Measurements from ENCODE around the gene GPC6.

The GPC6 gene

DNA sequence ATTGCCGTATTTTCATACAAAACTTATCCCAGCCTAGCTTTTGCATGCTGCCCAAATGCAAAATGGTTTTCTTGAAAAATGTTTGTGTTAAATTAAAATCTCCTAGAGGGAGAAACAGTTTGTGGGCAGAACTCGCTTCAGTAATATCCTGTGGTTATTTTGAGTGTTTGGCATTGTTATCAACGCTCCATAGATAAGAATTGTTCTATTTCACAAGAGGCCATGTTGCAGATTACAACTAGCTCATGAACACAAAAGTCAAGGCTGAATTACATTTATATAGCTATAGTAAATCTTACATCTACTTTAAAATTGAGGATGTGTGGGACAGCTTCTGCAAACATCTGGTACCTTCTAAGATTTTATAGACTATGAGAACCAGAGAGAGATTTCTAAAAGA, 805.0 kb downstream of the GPC6 start:
- DNase-seq (ENCODE audit: low read depth), result no peak
- TF ChIP-seq POLR2A (IDR thresholded peaks at IDR 0.05; ENCODE audit: extremely low read depth, insufficient read length), result no peak
- no peak for TF ChIP-seq MYC (IDR thresholded peaks at IDR 0.05; ENCODE audit: low read depth, low read length)
- TF ChIP-seq CTCF (IDR thresholded peaks at IDR 0.05; ENCODE audit: low read depth, low read length), result no peak
- TF ChIP-seq, protein P1, sequence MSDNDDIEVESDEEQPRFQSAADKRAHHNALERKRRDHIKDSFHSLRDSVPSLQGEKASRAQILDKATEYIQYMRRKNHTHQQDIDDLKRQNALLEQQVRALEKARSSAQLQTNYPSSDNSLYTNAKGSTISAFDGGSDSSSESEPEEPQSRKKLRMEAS (IDR thresholded peaks at IDR 0.05; ENCODE audit: low read depth, low read length), result no peak
- H3K4me3 ChIP-seq (ENCODE audit: low read depth, low read length), result no peak overlapping the region

GRCh38 chr13:94033098-94033497, 806.5 kb downstream of the GPC6 start:
- H3K4me3 ChIP-seq (ENCODE audit: low read depth, low read length), result no peak overlapping the region
- no peak for DNase-seq (ENCODE audit: low read depth)
- TF ChIP-seq MYC (IDR thresholded peaks at IDR 0.05; ENCODE audit: low read depth, low read length), result no peak
- TF ChIP-seq, protein P1 (IDR thresholded peaks at IDR 0.05; ENCODE audit: low read depth, low read length), result no peak
- TF ChIP-seq CTCF (IDR thresholded peaks at IDR 0.05; ENCODE audit: low read depth, low read length), result no peak
- TF ChIP-seq POLR2A (IDR thresholded peaks at IDR 0.05; ENCODE audit: extremely low read depth, insufficient read length), result no peak

- TF ChIP-seq MYC (IDR thresholded peaks at IDR 0.05; ENCODE audit: low read depth, low read length), result no peak
- TF ChIP-seq, protein P1 (IDR thresholded peaks at IDR 0.05; ENCODE audit: low read depth, low read length), result no peak
- TF ChIP-seq POLR2A (IDR thresholded peaks at IDR 0.05; ENCODE audit: extremely low read depth, insufficient read length), result no peak
- TF ChIP-seq CTCF (IDR thresholded peaks at IDR 0.05; ENCODE audit: low read depth, low read length), result no peak
- DNase-seq (ENCODE audit: low read depth), result no peak
- H3K4me3 ChIP-seq (ENCODE audit: low read depth, low read length), result no peak overlapping the region
Observed at GRCh38 chr13:94033830-94034642, 807.4 kb downstream of the GPC6 start.

DNA sequence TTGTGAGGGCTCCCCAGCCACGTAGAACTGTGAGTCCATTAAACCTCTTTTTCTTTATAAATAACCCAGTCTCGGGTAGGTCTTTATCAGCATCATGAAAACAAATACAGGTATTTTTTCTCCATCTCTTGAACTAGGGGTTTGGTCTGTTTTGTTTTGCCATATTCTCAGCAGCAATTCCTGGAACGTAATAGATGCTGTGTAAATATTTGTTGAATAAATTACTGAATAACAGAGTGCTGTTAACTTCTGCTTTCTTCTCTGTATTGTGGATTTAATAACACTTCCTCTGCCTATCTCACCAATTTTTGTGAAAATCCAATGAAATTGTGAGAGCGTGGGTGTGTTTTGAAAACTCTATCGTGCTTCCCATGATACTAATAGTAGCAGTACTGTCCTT, 823.4 kb downstream of the GPC6 start:
- TF ChIP-seq MYC (IDR thresholded peaks at IDR 0.05; ENCODE audit: low read depth, low read length), result no peak
- TF ChIP-seq, protein P1 (IDR thresholded peaks at IDR 0.05; ENCODE audit: low read depth, low read length), result no peak
- TF ChIP-seq CTCF (IDR thresholded peaks at IDR 0.05; ENCODE audit: low read depth, low read length), result no peak
- TF ChIP-seq POLR2A (IDR thresholded peaks at IDR 0.05; ENCODE audit: extremely low read depth, insufficient read length), result no peak
- DNase-seq (ENCODE audit: low read depth), result no peak
- H3K4me3 ChIP-seq (ENCODE audit: low read depth, low read length), result no peak overlapping the region

DNA sequence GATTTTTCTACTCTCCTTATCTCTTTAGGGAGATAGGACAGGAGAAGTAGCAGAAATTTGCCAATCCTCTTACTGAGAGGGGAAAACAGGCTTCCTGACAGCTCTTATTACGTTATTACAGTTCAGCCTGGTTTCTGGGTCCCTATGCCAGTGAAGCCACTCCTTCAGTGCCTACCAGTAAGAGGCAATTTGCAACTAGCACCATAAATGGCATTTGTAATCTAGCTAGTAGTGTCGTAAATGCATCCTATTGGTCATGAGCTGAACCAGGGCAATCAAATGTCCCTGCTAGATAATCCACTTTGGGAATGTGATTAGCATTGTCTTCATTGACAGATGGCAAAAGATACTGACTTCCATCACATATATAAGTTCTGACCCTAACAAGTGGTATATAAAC, 824.1 kb downstream of the GPC6 start:
- no peak for DNase-seq (ENCODE audit: low read depth)
- TF ChIP-seq POLR2A (IDR thresholded peaks at IDR 0.05; ENCODE audit: extremely low read depth, insufficient read length) (no peak), CTCF (IDR thresholded peaks at IDR 0.05; ENCODE audit: low read depth, low read length) (no peak), MYC (IDR thresholded peaks at IDR 0.05; ENCODE audit: low read depth, low read length) (no peak)
- TF ChIP-seq, protein P1 (IDR thresholded peaks at IDR 0.05; ENCODE audit: low read depth, low read length), result no peak

More for the DNA sequence above, 824.1 kb downstream of the GPC6 start:
- no peak overlapping the region for H3K4me3 ChIP-seq (ENCODE audit: low read depth, low read length)

All from NB4 (cell line).